Pancreas (tissue), 10 donors: ENCODE measurements around the gene EPHB4. TPM values are rescaled to one million over a fixed set of nuclear protein-coding genes. Genes with fewer than 3 reads are reported as not detected.

Experiments used
- ATAC-seq, 4 donors: fragments of 200-7000 bp; cut with Tn5 transposase; one replicate each; pipeline versions ENCODE4 v1.8.0 to v1.9.1; 2020; ENCODE audit warnings: mild to moderate bottlenecking in 4 of 4, moderate library complexity in 4 of 4
- DNase-seq, 6 donors: peaks; one replicate each; pipeline ENCODE4 v3.0.0-alpha.2; 2020
- FAIRE-seq: peaks from 2 replicates; lab custom pipeline; 2012; peaks lifted over from hg19 to GRCh38; lab: Jason Lieb, UNC
- H3K27ac ChIP-seq, 4 donors: fragments of 200-600 bp; sonication (generic); 1 replicate in 3 of 4; 2 replicates in 1 of 4; pipeline versions ENCODE4 v1.5.0 to v1.8.0; 2020
- H3K27me3 ChIP-seq, 4 donors: fragments of 200-600 bp; one replicate each; pipeline ENCODE4 v1.8.0; 2021
- H3K36me3 ChIP-seq, 3 donors: fragments of 200-600 bp; sonication (generic) in 1 of 3; one replicate each; pipeline versions ENCODE4 v1.5.0 to v1.8.0; 2020 to 2021
- H3K4me1 ChIP-seq, 3 donors: fragments of 200-600 bp; one replicate each; pipeline ENCODE4 v1.8.0; 2021
- H3K4me3 ChIP-seq, 4 donors: fragments of 200-600 bp; sonication (generic) in 2 of 4; one replicate each; pipeline versions ENCODE4 v1.5.0 to v1.8.0; 2020 to 2021
- H3K9me3 ChIP-seq, 4 donors: fragments of 200-600 bp; one replicate each; pipeline ENCODE4 v1.8.0; 2021
- WGBS, 2 donors: extraction: QIAGEN DNeasy Blood & Tissue Kit; methylation state at CpG; one replicate each; pipeline ENCODE4 v1.1.7; 2013; 5-methylcytosine and 5-hydroxymethylcytosine counted together
- intact Hi-C, 3 donors: fragments of 100-400 bp; cut with DNase I; formaldehyde crosslinking; loops; one replicate each; pipeline versions ENCODE4 v1.11.1 to v1.14.2; 2022
- polyA plus RNA-seq, 2 donors: library from polyadenylated mRNA; stranded (reverse); fragments of 200-250 nt; gene quantifications; one replicate each; pipeline ENCODE4 v1.2.3, GENCODE V29; 2013
- total RNA-seq, 6 donors: library from RNA; stranded (reverse); fragmentation: NEBNext Ultra II Directional in 4 of 6; extraction: Animal tissue kit (Norgen Biotek cat#: 25700) in 4 of 6; gene quantifications; one replicate each; pipeline versions ENCODE4 v1.2.1 to v1.2.4, GENCODE V29; 2021 to 2023
- TF ChIP-seq, protein P1 (sequence below), 4 donors: fragments of 200-600 bp; sonication (generic) in 3 of 4; IDR thresholded peaks; one replicate each; pipeline versions ENCODE4 v1.5.0 to v1.8.0; 2021; ENCODE audit warnings: antibody characterized with exemption in 4 of 4
- donor health status: healthy with polysubstance abuse.
- donor health status: DM: no; HTN: no; CAD: no; lungs with moderate emphysema.
- donor health status: DM: no; HTN: no; CAD: no.
- donor health status: control.
- donor health status: control.
- donor health status: Bipolar disorder and iron deficiency.
- donor health status: DM: yes; HTN: yes; CAD: no.
- donor health status: DM: no; HTN: no; CAD: no.
- donor health status: DM: no; HTN: no; CAD: no.
- donor health status: DM: yes; HTN: yes; CAD: no.

Gene EPHB4
- total and polyA plus RNA-seq, 8 donors, result 15.8 to 32.9 (median 26.1) TPM

DNA sequence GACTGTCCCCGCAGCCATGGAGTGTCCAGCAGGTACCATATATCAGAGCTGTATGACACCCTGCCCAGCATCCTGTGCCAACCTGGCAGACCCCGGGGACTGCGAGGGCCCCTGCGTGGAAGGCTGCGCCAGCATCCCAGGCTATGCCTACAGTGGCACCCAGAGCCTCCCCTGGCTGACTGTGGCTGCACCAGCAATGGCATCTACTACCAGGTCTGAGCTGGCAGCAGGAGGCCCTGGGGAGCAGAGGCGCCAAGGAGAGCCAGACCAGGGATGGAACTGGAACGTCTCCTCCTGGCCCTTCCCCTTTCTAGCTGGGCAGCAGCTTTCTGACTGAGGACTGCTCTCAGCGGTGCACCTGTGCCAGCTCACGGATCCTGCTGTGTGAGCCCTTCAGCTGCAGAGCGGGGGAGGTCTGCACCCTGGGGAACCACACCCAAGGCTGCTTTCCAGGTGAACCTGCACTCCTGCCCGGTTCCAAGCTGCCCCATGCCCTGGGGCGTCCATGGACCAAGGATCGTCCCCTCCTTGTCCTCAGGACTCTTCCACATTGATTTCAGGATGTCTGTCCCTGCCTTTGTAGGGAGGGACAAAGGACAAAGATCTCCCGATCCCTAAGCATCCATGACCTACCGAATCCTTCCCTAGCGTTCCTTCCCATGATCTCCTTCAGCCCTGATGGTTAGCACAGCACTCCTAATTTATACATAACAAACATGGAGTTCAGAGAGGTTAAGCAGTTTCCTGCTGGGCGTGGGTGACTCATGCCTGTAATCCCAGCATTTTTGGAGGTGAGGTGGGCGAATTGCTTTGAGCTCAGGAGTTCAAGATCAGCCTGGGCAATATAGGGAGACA lies 33.3 kb downstream of the EPHB4 start:
- 57 to 63% methylated on average over 17 to 18 of the region's 18 CpGs for WGBS, 2 donors
- intact Hi-C loops, result no loop called here
- FAIRE-seq (no peak), DNase-seq (peak in 1 of 6 donors; percentile 44), ATAC-seq (no peak)
- Histone ChIP-seq H3K27me3 (no peaks in the 10 kb centered on the region), H3K27ac (no peak overlapping the region), H3K36me3 (no peaks in the 10 kb centered on the region), H3K9me3 (no peaks in the 10 kb centered on the region), H3K4me3 (no peak overlapping the region), H3K4me1 (peaks cover 0 to 4% (median 0%) of the 10 kb centered on the region in 3 donors)
- TF ChIP-seq, protein P1, sequence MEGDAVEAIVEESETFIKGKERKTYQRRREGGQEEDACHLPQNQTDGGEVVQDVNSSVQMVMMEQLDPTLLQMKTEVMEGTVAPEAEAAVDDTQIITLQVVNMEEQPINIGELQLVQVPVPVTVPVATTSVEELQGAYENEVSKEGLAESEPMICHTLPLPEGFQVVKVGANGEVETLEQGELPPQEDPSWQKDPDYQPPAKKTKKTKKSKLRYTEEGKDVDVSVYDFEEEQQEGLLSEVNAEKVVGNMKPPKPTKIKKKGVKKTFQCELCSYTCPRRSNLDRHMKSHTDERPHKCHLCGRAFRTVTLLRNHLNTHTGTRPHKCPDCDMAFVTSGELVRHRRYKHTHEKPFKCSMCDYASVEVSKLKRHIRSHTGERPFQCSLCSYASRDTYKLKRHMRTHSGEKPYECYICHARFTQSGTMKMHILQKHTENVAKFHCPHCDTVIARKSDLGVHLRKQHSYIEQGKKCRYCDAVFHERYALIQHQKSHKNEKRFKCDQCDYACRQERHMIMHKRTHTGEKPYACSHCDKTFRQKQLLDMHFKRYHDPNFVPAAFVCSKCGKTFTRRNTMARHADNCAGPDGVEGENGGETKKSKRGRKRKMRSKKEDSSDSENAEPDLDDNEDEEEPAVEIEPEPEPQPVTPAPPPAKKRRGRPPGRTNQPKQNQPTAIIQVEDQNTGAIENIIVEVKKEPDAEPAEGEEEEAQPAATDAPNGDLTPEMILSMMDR (IDR thresholded peaks at IDR 0.05), result no peak

DNA sequence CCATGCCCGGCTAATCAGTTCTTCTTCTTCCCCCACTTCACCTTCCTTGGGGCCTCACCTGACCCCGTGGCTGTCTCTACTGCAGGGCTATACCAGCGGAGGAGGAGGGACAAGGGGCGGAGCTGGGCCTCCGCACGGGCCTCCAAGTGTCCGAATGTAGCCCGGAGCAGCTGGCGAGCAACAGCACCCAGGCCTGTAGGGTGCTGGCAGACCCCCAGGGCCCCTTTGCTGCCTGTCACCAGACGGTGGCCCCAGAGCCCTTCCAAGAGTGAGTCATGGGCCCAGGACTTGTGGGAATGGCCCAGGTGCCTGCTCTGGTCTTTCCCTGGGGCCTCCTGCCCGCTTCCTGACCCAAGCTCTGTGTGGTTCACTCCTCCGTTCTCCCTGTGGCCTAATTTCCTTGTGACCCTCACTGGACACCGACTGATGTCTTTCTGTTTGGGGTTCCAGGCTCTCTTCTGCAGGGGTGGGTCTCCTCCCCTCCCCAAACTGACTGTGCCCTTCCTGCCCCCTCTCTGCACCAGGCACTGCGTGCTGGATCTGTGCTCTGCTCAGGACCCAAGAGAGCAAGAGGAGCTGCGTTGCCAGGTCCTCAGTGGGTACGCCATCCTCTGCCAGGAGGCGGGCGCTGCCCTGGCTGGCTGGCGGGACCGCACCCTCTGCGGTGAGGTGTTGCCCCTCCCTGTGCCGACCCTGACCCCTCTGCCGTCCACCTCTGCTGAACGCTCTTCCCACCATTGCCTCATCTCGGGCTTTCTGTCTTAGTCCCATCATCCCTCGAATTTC lies 35.2 kb downstream of the EPHB4 start:
- intact Hi-C loops, result no loop called here
- no peak for FAIRE-seq
- 48 to 56% methylated on average over 25 to 26 of the region's 26 CpGs for WGBS, 2 donors
- Histone ChIP-seq H3K9me3 (no peaks in the 10 kb centered on the region), H3K27ac (peak overlapping the region; percentile 40 to 67 (median 50)), H3K27me3 (no peaks in the 10 kb centered on the region), H3K36me3 (no peaks in the 10 kb centered on the region), H3K4me3 (no peak overlapping the region), H3K4me1 (peaks cover 0 to 4% (median 0%) of the 10 kb centered on the region in 3 donors)
- peak; percentile 79 to 96 (median 94) for DNase-seq
- peak; percentile 95 to 98 (median 98) for ATAC-seq
- TF ChIP-seq, protein P1 (IDR thresholded peaks at IDR 0.05), result no peak

DNA sequence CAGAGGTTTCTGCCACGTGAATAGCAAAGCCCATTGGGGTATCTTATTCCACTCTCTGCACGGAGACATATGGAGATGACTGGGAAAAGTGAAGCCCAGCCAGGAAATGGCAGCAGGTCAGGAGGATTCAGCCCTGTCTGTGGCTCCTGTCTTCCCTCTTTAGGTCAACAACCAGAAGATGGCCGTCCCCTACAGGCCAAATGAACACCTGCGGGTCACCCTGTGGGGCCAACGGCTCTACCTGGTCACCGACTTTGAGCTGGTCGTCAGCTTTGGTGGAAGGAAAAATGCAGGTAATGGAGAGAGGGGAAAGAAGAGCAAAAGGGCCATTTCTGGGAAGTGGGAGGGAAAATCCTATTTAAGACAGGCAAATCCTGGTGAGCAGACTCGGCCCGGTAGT lies 38.3 kb downstream of the EPHB4 start:
- Histone ChIP-seq H3K27ac (no peak overlapping the region), H3K36me3 (no peaks in the 10 kb centered on the region), H3K27me3 (no peaks in the 10 kb centered on the region), H3K4me1 (peaks cover 0 to 4% (median 0%) of the 10 kb centered on the region in 3 donors), H3K4me3 (no peak overlapping the region), H3K9me3 (no peaks in the 10 kb centered on the region)
- FAIRE-seq (no peak), DNase-seq (no peak), ATAC-seq (no peak)
- 61 to 62% methylated on average over 9 of the region's 9 CpGs for WGBS, 2 donors
- TF ChIP-seq, protein P1 (IDR thresholded peaks at IDR 0.05), result no peak
- intact Hi-C loops, result no loop called here

DNA sequence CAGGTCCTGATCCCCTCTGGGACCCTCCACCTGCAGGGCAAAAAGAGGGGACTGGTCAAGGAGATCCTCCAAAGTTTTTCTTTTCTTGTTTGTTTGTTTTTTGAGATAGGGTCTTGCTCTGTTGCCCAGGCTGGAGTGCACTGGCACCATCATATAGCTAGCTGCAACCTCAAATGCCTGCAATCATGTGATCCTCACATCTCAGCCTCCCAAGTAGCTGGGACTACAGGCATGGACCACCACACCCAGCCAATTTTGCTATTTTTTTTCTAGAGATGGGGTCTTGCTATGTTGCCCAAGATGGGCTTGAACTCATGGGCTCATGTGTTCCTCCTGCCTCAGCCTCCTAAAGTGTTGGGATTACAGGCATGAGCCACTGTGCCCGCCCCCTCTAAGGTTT lies 41.0 kb downstream of the EPHB4 start:
- WGBS, 2 donors, result 76 to 78% methylated on average over 1 of the region's 1 CpG
- no peak for FAIRE-seq

More for the DNA sequence above, 41.0 kb downstream of the EPHB4 start:
- intact Hi-C loops, result no loop called here
- TF ChIP-seq, protein P1 (IDR thresholded peaks at IDR 0.05), result no peak
- Histone ChIP-seq H3K9me3 (no peaks in the 10 kb centered on the region), H3K27ac (no peak overlapping the region), H3K36me3 (no peaks in the 10 kb centered on the region), H3K4me1 (no peaks in the 10 kb centered on the region), H3K4me3 (no peak overlapping the region), H3K27me3 (no peaks in the 10 kb centered on the region)
- ATAC-seq, result no peak
- DNase-seq, result no peak
